DOHH2 (cell line): ENCODE results near the gene GSKIP.

Experiments
- EZH2phosphoT487 ChIP-seq: fragments of 200-600 bp; sonication (generic); IDR thresholded peaks from 2 replicates; pipeline ENCODE4 v1.6.1; 2017; ENCODE audit warnings: borderline replicate concordance, mild to moderate bottlenecking, antibody characterized with exemption, low read length, moderate library complexity, mixed read lengths
- TF ChIP-seq, protein P1 (sequence below): fragments of 200-600 bp; sonication (generic); IDR thresholded peaks from one replicate; pipeline ENCODE4 v1.5.1; 2014; ENCODE audit warnings: antibody characterized with exemption, mild to moderate bottlenecking, low read depth, low read length; ENCODE audit not compliant: poor library complexity, severe bottlenecking

DNA sequence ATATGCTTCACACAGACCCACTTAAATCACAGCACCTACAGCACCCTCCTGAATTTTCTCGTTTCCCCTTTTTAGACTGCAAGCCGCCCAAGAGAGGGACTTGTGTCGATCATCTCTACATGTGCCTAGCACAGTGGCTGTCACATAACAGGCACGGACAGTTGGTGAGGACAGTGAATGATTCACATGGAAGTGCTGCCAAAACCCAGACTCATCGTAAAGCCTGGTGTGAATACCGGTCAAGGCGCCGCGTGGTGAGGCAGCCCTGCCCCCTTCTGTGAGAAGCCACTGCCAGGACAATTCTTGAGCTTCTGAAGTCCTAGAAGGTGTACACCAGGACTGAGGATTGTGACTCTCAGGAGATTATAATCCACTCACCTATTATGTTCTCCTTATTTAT lies 44.5 kb upstream of the GSKIP start:
- TF ChIP-seq, protein P1, sequence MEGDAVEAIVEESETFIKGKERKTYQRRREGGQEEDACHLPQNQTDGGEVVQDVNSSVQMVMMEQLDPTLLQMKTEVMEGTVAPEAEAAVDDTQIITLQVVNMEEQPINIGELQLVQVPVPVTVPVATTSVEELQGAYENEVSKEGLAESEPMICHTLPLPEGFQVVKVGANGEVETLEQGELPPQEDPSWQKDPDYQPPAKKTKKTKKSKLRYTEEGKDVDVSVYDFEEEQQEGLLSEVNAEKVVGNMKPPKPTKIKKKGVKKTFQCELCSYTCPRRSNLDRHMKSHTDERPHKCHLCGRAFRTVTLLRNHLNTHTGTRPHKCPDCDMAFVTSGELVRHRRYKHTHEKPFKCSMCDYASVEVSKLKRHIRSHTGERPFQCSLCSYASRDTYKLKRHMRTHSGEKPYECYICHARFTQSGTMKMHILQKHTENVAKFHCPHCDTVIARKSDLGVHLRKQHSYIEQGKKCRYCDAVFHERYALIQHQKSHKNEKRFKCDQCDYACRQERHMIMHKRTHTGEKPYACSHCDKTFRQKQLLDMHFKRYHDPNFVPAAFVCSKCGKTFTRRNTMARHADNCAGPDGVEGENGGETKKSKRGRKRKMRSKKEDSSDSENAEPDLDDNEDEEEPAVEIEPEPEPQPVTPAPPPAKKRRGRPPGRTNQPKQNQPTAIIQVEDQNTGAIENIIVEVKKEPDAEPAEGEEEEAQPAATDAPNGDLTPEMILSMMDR = no peak
- no peak for TF ChIP-seq EZH2phosphoT487
